KOPT-K1 (cell line): ENCODE measurements around the gene ZNF865.

Experiments
- H3K27ac ChIP-seq: fragments of 200-600 bp; sonication (generic); 2 replicates; pipeline ENCODE4 v1.5.1; 2016; ENCODE audit warnings: antibody characterized with exemption, mild to moderate bottlenecking, low read depth, low read length; ENCODE audit not compliant: poor library complexity, severe bottlenecking
- H3K36me3 ChIP-seq: fragments of 200-600 bp; sonication (generic); 2 replicates; pipeline ENCODE4 v1.5.1; 2017; ENCODE audit warnings: antibody characterized with exemption, mild to moderate bottlenecking, low read length, moderate library complexity; ENCODE audit not compliant: insufficient read depth
- H3K9me3 ChIP-seq: fragments of 200-600 bp; sonication (generic); 2 replicates; pipeline ENCODE4 v1.5.1; 2017; ENCODE audit warnings: antibody characterized with exemption, low read length, mild to moderate bottlenecking; ENCODE audit not compliant: insufficient read depth, poor library complexity, severe bottlenecking

ZNF865 gene

GRCh38 chr19:55598034-55598433 is 7.4 kb upstream of the ZNF865 start:
- Histone ChIP-seq H3K9me3 (no peaks in the 10 kb centered on the region), H3K27ac (no peak overlapping the region), H3K36me3 (peaks cover 37% of the 10 kb centered on the region)

DNA sequence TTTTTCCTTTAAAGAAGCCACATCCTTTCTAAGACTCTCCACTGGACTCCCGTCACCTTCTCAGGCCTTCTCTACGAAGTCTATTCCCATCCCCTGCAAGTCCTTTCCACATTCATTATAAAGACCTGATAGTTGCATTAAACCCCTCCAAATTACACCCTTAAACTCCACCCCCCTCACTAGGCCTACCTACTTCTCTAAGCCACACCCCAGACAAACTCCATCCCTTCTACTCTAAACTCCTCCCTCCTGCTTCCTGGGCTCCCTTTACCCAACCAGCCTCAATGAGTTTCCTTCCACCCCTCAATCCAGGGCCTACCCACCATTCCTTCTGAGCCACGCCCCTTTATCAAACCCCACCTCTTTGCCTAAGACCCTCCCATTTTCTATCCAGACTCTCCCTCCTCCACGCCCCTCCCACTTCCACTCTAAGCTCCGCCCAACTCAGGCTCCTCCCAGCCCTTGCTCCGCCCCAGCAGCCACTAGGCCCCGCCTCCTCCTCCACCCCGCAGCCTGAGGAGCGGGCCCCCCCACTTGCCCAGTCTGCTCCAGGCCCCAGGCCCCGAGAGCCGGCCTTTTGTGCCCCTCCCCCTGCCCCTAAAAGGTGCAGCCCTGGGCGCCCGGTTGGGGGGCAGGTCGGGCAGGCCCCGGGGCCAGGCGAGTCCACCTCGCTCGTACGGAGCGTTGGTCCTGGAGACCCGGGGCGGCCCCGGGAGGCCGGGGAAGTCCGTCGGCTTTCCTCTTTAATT is 6.6 kb upstream of the ZNF865 start:
- H3K27ac ChIP-seq, result peak overlapping the region; percentile 97
- H3K36me3 ChIP-seq, result peaks cover 31% of the 10 kb centered on the region
- no peaks in the 10 kb centered on the region for H3K9me3 ChIP-seq

GRCh38 chr19:55599468-55599841 is 6.0 kb upstream of the ZNF865 start, which contains the start of gene FIZ1:
TSS of gene FIZ1 (minus strand) at chr19:55599517. CDS start at chr19:55597865, 1,652 bp downstream.
- Histone ChIP-seq H3K36me3 (peaks cover 28% of the 10 kb centered on the region), H3K27ac (peak within 1 kb of the TSS; percentile 97), H3K9me3 (no peaks in the 10 kb centered on the region)

DNA sequence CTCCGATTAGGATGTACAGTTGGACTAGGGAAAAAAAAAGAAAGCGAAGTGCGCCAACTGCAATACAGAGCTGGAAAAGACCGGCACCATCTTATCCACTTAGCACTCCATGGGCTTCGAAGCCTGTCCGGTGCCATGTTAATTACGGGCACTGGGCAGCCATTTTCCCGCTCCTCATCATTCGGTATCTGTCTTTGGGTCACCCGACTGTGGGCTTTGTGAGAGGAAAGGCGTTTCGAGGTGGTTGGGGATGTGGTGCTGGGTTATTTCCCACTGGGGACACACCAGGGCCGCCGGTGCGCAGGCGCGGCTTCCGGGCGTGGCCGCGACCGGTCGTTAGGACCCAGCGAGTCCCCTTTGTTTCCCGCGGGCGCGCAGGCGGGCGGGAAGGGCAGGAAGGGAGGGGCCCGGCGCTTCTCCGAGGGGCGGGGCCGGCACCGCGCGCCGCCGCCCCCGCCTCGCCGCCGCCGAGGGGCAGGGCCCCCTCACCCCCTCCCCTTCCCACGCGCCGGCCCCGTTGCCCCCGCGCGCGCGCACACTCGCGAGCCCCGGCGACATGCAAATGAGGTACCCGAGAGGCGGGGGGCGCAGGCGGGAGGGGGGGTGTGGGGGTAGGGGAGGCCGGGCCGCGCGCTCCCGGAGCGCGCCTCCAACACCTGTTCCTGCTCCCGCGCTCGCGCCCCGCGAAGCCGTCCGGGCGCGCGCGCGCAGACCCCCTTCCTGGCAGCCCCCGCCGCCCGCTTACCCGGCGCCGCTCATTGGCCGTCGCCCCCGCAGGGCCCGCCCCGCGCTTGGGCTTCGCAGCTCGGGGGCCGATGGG is 5.4 kb upstream of the ZNF865 start, which contains the start of gene ZNF524:
Gene ZNF524, plus strand, starts transcription at position 447 of the 820 bp plus-strand sequence. CDS start 1,825 bp downstream, outside the sequence.
- no peaks in the 10 kb centered on the region for H3K9me3 ChIP-seq
- peak within 1 kb of the TSS; percentile 97 for H3K27ac ChIP-seq
- peaks cover 23% of the 10 kb centered on the region for H3K36me3 ChIP-seq

DNA sequence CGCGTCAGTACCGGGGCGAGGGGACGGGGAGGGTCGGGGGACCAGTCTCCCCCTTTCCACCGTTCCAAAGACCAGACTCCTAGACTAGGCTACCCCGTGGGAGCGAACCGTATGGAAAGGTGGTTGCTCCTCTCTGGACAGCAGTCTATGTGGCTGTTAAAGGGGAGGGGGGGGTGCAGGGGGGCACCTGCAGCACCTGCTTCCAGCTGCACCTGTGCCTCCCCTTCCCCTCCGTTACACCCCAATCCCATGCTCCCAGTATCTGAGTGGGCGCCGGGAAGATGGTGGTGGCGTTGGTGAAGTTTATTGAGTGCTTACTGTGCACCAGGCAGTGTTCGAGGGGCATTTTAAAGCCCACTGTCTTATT is 4.8 kb upstream of the ZNF865 start:
- H3K27ac ChIP-seq, result peak overlapping the region; percentile 97
- H3K9me3 ChIP-seq, result no peaks in the 10 kb centered on the region
- peaks cover 17% of the 10 kb centered on the region for H3K36me3 ChIP-seq

DNA sequence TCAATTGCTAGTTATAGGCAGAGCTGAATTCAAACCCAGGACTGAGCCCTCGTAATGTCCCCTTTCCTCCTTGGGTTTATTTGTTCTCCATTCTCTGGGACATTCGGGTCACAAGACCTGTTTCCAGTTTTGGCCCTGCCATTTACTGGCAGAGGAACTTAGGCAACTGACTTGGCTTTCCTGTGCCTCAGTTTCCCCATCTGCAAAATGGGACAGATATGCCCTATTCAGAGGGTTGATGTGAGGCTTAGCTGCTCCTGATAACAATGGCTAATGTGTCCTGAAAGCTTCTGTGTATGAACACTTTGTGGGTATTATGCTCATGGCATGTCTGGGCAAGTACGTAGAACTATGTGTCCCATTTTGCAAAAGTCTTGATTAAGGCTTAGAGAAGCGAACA is 4.4 kb upstream of the ZNF865 start:
- Histone ChIP-seq H3K36me3 (peaks cover 13% of the 10 kb centered on the region), H3K9me3 (no peaks in the 10 kb centered on the region), H3K27ac (peak overlapping the region; percentile 97)

- H3K9me3 ChIP-seq, result no peaks in the 10 kb centered on the region
- peaks cover under 1% of the 10 kb centered on the region; the same call in 1 of the 2 replicates for H3K36me3 ChIP-seq
- no peak overlapping the region for H3K27ac ChIP-seq
Measured at GRCh38 chr19:55602104-55603001, 3.1 kb upstream of the ZNF865 start.

DNA sequence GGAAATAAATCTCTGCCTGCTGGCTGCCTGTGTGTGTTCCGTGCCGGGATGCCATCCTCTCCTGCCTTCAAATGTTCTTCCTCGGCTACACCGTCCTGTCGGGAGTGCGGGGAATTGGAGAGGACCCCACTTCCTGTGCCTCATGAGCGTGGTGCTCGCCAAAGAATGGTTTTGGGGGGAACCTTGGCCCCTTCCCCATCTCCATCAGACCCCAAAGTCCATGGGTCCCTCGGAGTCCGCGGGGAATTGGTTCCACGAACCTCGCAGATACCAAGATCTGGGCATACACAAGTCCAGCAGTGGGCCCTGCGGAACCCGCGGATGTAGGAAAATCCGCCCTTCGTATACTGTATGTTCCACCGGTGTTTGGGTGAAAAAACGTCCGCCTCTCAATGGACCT is 2.3 kb upstream of the ZNF865 start:
- Histone ChIP-seq H3K36me3 (no peaks in the 10 kb centered on the region), H3K27ac (no peak overlapping the region), H3K9me3 (no peaks in the 10 kb centered on the region)

- Histone ChIP-seq H3K36me3 (0 out of 2 replicates have a peak, but pooled peaks cover 2% of the 10 kb centered on the region), H3K27ac (no peak overlapping the region), H3K9me3 (no peaks in the 10 kb centered on the region)
Measured at GRCh38 chr19:55603581-55604292, 1.7 kb upstream of the ZNF865 start.

- peaks cover 15% of the 10 kb centered on the region; the same call in 1 of the 2 replicates for H3K36me3 ChIP-seq
- no peaks in the 10 kb centered on the region for H3K9me3 ChIP-seq
- H3K27ac ChIP-seq, result peak overlapping the region; percentile 82
Measured at GRCh38 chr19:55605207-55605636, 225 bp upstream of the ZNF865 start.

DNA sequence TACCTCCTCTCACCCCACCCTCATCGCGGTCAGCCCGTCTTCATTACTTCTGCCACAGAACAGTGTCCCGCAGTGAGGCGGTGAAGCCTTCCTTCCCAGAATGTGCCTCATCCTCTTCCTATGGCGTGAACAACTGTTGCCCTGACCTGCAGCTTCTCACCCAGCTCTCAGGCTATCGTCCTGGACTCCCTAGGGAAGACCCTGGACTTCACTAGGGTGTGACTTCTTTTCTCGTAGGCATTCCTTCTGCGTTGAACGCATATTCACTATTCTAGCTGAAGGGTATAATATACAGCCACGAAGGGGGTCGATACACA is 982 bp downstream of the ZNF865 start:
- Histone ChIP-seq H3K9me3 (no peaks in the 10 kb centered on the region), H3K36me3 (peaks cover 19% of the 10 kb centered on the region; the same call in 1 of the 2 replicates), H3K27ac (peak overlapping the region; percentile 82)

GRCh38 chr19:55606817-55607216 is 1.4 kb downstream of the ZNF865 start:
- H3K27ac ChIP-seq, result peak overlapping the region; percentile 82
- H3K9me3 ChIP-seq, result no peaks in the 10 kb centered on the region
- H3K36me3 ChIP-seq, result peaks cover 19% of the 10 kb centered on the region; the same call in 1 of the 2 replicates

GRCh38 chr19:55609326-55609725 is 3.9 kb downstream of the ZNF865 start:
- Histone ChIP-seq H3K27ac (no peak overlapping the region), H3K36me3 (peaks cover 22% of the 10 kb centered on the region; the same call in 1 of the 2 replicates), H3K9me3 (no peaks in the 10 kb centered on the region)

DNA sequence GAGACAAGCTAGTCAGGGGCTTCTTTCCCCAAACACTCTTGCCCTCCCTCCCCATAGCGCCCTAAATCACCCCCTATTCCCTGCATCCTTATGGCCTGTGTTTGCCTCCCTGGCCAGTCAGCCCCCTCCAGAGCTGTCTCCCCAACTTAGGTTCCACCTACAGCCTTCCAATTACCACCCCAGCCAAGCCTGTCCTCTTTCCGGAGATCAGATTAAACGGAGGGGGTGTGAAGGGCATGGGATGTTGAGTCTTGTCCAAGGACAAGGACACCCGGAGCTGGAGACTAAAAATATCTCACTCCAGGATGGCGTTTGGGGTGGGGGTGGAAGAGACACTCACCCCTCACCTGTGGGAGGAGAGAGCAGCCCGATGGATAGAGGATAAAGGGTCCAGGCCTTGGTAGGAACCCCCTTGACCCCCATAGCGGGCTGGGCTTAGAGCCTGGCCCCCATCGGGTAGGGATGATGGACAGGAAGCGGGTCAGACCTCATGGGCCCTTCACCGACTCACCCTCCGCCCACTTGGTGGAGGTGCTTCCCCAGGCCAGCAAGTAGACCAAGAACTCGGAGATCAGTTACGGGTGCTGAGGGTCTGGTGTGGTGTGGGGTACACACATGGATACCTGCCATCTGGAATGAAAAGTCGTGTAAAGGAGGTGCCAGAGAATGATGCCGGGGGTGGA is 6.0 kb downstream of the ZNF865 start:
- Histone ChIP-seq H3K9me3 (no peaks in the 10 kb centered on the region), H3K36me3 (peaks cover 35% of the 10 kb centered on the region; the same call in 1 of the 2 replicates), H3K27ac (no peak overlapping the region)
